Aorta (tissue), 5 donors: ENCODE measurements around the gene RCC2. TPM values are rescaled to one million over a fixed set of nuclear protein-coding genes. Genes with fewer than 3 reads are reported as not detected.

ENCODE experiments used
- ATAC-seq: fragments of 200-7000 bp; cut with Tn5 transposase; one replicate; pipeline ENCODE4 v1.9.1; 2022; ENCODE audit warnings: moderate library complexity; ENCODE audit not compliant: low FRiP score
- DNase-seq, 2 donors: peaks; one replicate each; pipeline ENCODE4 v3.0.0-alpha.2; 2020
- H3K27ac ChIP-seq, 2 donors: one replicate each; pipeline ENCODE4 v1.5.1; 2013; ENCODE audit warnings: low read length in 2 of 2, mild to moderate bottlenecking in 2 of 2, moderate library complexity in 2 of 2, control low read depth in 1 of 2, inconsistent platforms in 1 of 2, low read depth in 1 of 2
- H3K27me3 ChIP-seq, 2 donors: one replicate each; pipeline ENCODE4 v1.6.1; 2013; ENCODE audit warnings: control low read depth in 1 of 2, low read length in 1 of 2, mild to moderate bottlenecking in 1 of 2, moderate library complexity in 1 of 2; ENCODE audit not compliant: insufficient read depth in 2 of 2, control insufficient read depth in 1 of 2
- H3K36me3 ChIP-seq, 2 donors: one replicate each; pipeline ENCODE4 v1.6.1; 2013; ENCODE audit warnings: control low read depth in 1 of 2, low read length in 1 of 2, mild to moderate bottlenecking in 1 of 2; ENCODE audit not compliant: insufficient read depth in 2 of 2, control insufficient read depth in 1 of 2
- H3K4me1 ChIP-seq, 2 donors: one replicate each; pipeline ENCODE4 v1.6.1; 2013; ENCODE audit warnings: low read length in 2 of 2, control low read depth in 1 of 2, mild to moderate bottlenecking in 1 of 2, moderate library complexity in 1 of 2; ENCODE audit not compliant: insufficient read depth in 2 of 2, control insufficient read depth in 1 of 2
- H3K4me3 ChIP-seq, 2 donors: one replicate each; pipeline ENCODE4 v1.5.1; 2013; ENCODE audit warnings: low read length in 2 of 2, control low read depth in 1 of 2, mild to moderate bottlenecking in 1 of 2
- H3K9me3 ChIP-seq: one replicate; pipeline ENCODE4 v1.6.1; 2013; ENCODE audit warnings: mild to moderate bottlenecking, low read length; ENCODE audit not compliant: control insufficient read depth
- WGBS, 2 donors: extraction: QIAGEN DNeasy Blood & Tissue Kit; methylation state at CpG; one replicate each; pipeline ENCODE4 v1.1.7; 2013; 5-methylcytosine and 5-hydroxymethylcytosine counted together
- intact Hi-C, 2 donors: fragments of 100-400 bp; cut with DNase I; formaldehyde crosslinking; loops; one replicate each; pipeline versions ENCODE4 v1.14.2 to v1.15.0; 2022
- polyA plus RNA-seq, 2 donors: library from polyadenylated mRNA; stranded (reverse); fragments of 200-250 nt; gene quantifications; one replicate each; pipeline ENCODE4 v1.2.3, GENCODE V29; 2013
- total RNA-seq, 2 donors: library from RNA; stranded (reverse); fragmentation: NEBNext Ultra II Directional; extraction: Animal tissue kit (Norgen Biotek cat#: 25700); gene quantifications; one replicate each; pipeline ENCODE4 v1.2.1, GENCODE V29; 2021
- donor health status: healthy with polysubstance abuse.
- donor health status: Bipolar disorder and iron deficiency.
- donor health status: DM: no; HTN: no; CAD: no.
- donor health status: DM: no; HTN: no; CAD: no.
- donor health status: DM: yes; HTN: yes; CAD: no.

Gene RCC2
- total and polyA plus RNA-seq, 4 donors: 7.5 to 34.2 (median 17.1) TPM

- 69 to 72% methylated on average over 4 of the region's 4 CpGs for WGBS, 2 donors
- DNase-seq (no peak), ATAC-seq (no peak)
- Histone ChIP-seq H3K9me3 (no peaks in the 10 kb centered on the region), H3K27me3 (no peaks in the 10 kb centered on the region), H3K27ac (no peak overlapping the region), H3K4me1 (no peaks in the 10 kb centered on the region), H3K36me3 (no peaks in the 10 kb centered on the region), H3K4me3 (no peak overlapping the region)
- intact Hi-C loops: no loop called here
Measured at GRCh38 chr1:17363771-17364170, 75.7 kb downstream of the RCC2 start.

GRCh38 chr1:17363351-17363750 lies 76.1 kb downstream of the RCC2 start:
- H3K27ac ChIP-seq: no peak overlapping the region
- H3K4me3 ChIP-seq: no peak overlapping the region
- 84 to 88% methylated on average over 11 to 12 of the region's 12 CpGs for WGBS, 2 donors
- no peaks in the 10 kb centered on the region for H3K36me3 ChIP-seq
- H3K27me3 ChIP-seq: no peaks in the 10 kb centered on the region
- H3K9me3 ChIP-seq: no peaks in the 10 kb centered on the region
- ATAC-seq (no peak), DNase-seq (no peak)
- no peaks in the 10 kb centered on the region for H3K4me1 ChIP-seq
- intact Hi-C loops: no loop called here

GRCh38 chr1:17361687-17362086 lies 77.8 kb downstream of the RCC2 start:
- no peaks in the 10 kb centered on the region for H3K9me3 ChIP-seq
- H3K27me3 ChIP-seq: no peaks in the 10 kb centered on the region
- no peak for DNase-seq
- H3K4me1 ChIP-seq: no peaks in the 10 kb centered on the region
- intact Hi-C loops: no loop called here
- no peaks in the 10 kb centered on the region for H3K36me3 ChIP-seq
- ATAC-seq: no peak
- no peak overlapping the region for H3K4me3 ChIP-seq
- no peak overlapping the region for H3K27ac ChIP-seq
- WGBS, 2 donors: 61 to 71% methylated on average over 4 of the region's 4 CpGs

DNA sequence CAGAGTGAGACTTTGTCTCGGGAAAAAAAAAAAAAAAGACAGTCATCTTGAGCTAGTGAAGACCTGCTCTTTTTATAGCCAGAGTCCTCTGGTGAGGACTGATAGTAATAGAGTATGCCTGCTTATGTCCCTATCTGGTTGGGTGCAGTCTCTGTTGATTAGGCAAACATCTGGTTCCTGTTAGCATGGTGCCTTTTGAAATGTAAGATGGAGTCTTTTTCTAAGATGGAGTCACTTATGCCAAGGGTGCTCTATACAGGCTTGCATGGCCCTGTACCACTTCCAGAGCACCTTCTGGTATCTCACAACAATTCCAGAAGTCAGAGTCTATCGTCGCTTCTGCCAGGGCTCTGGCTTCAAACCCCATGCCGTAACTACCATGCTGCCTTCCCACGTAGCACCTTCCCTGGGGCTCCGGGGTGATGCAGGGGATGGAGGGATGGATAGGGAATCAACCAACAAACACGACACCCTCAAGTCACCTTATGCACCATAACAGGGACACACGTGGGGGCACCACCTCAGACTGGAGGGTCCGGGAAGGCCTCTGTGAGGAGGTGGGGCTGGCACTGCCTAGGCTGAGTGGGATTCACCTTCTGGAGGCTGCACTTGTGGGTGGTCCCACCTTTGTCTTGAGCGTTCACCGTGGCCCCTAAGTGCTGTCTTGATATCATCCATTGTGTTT lies 79.1 kb downstream of the RCC2 start:
- Histone ChIP-seq H3K4me3 (no peak overlapping the region), H3K36me3 (no peaks in the 10 kb centered on the region), H3K9me3 (no peaks in the 10 kb centered on the region), H3K4me1 (no peaks in the 10 kb centered on the region), H3K27me3 (no peaks in the 10 kb centered on the region), H3K27ac (no peak overlapping the region)
- WGBS, 2 donors: 79 to 84% methylated on average over 11 of the region's 11 CpGs
- intact Hi-C loops: no loop called here
- ATAC-seq (no peak), DNase-seq (no peak)

DNA sequence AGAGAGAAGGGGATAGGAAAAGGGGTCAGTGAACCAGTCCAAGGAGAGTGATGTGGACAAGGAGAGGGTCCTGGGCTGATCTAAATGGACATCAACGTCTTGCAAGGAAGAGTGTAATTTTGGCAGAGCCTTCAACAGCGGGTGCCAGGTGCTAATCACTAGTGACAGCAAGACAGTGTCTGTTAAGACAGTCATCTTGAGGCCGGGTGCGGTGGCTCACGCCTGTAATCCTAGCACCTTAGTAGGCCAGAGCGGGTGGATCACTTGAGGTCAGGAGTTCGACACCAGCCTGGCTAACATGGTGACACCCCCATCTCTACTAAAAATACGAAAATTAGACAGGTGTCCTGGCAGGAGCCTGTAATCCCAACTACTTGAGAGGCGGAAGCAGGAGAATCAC lies 79.7 kb downstream of the RCC2 start:
- WGBS, 2 donors: 86% methylated on average over 9 of the region's 9 CpGs
- H3K4me1 ChIP-seq: no peaks in the 10 kb centered on the region
- no peak overlapping the region for H3K4me3 ChIP-seq
- H3K27me3 ChIP-seq: no peaks in the 10 kb centered on the region
- intact Hi-C loops: no loop called here
- ATAC-seq (no peak), DNase-seq (no peak)
- H3K36me3 ChIP-seq: no peaks in the 10 kb centered on the region
- H3K27ac ChIP-seq: no peak overlapping the region
- H3K9me3 ChIP-seq: no peaks in the 10 kb centered on the region

GRCh38 chr1:17359031-17359430 lies 80.4 kb downstream of the RCC2 start:
- H3K27ac ChIP-seq: no peak overlapping the region
- H3K4me3 ChIP-seq: no peak overlapping the region
- DNase-seq (no peak), ATAC-seq (no peak)
- H3K36me3 ChIP-seq: no peaks in the 10 kb centered on the region
- intact Hi-C loops: no loop called here
- no peaks in the 10 kb centered on the region for H3K27me3 ChIP-seq
- H3K4me1 ChIP-seq: no peaks in the 10 kb centered on the region
- 35 to 45% methylated on average over 11 of the region's 11 CpGs for WGBS, 2 donors
- H3K9me3 ChIP-seq: no peaks in the 10 kb centered on the region

DNA sequence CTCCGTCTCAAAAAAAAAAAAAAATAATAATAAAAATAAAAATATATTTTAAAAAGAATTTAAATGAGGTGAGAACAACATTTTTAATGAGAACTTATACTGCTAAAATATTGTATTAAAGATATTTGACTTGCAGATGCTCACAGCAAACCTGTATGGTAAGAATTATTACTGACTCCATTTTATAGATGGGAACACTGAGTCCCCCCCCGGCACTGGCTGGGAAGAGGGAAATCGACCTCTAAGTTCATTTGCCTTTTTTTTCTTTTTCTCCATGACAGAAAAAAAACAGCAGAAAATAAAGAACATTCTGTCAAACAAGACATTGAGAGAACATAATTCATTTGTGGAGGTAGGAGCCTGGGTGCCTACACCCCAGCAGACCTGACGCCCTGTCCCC lies 80.9 kb downstream of the RCC2 start:
- no peaks in the 10 kb centered on the region for H3K27me3 ChIP-seq
- H3K4me3 ChIP-seq: no peak overlapping the region
- intact Hi-C loops: no loop called here
- H3K36me3 ChIP-seq: no peaks in the 10 kb centered on the region
- no peak overlapping the region for H3K27ac ChIP-seq
- ATAC-seq (no peak), DNase-seq (no peak)
- H3K4me1 ChIP-seq: no peaks in the 10 kb centered on the region
- no peaks in the 10 kb centered on the region for H3K9me3 ChIP-seq
- WGBS, 2 donors: 77 to 82% methylated on average over 3 to 4 of the region's 4 CpGs

Other genes starting within 250 kb of the RCC2 start
- not detected for gene PADI1, start 234.5 kb downstream of the RCC2 start, total RNA-seq
- under 1 TPM; 0.05 to 0.13 TPM for gene PADI1, start 234.5 kb downstream of the RCC2 start, polyA plus RNA-seq
- not detected for gene PADI3, start 190.6 kb downstream of the RCC2 start, total RNA-seq
- not detected for gene PADI3, start 190.6 kb downstream of the RCC2 start, polyA plus RNA-seq
- 1 to 10 TPM; 1.7 to 2.1 TPM for gene PADI4, start 131.5 kb downstream of the RCC2 start, total RNA-seq
- not detected for gene PADI4, start 131.5 kb downstream of the RCC2 start, polyA plus RNA-seq
- not detected for gene PADI6, start 67.5 kb downstream of the RCC2 start, total RNA-seq
- not detected for gene PADI6, start 67.5 kb downstream of the RCC2 start, polyA plus RNA-seq
- gene ARHGEF10L, start 100.0 kb upstream of the RCC2 start, total RNA-seq: 100 to 1,000 TPM; 143 to 190 TPM
- 100 to 1,000 TPM in 1 of 2 donors, 10 to 100 TPM in 1; 24.0 to 122 TPM for gene ARHGEF10L, start 100.0 kb upstream of the RCC2 start, polyA plus RNA-seq